ENCODE measurements around the gene TEX53. TPM values are rescaled to one million over a fixed set of nuclear protein-coding genes. Genes with fewer than 3 reads are reported as not detected.
A peak's percentile ranks its signal among the peaks of the same experiment; 100 is the strongest.

Gene TEX53
- total and polyA plus RNA-seq, 2 donors (not counting 1 experiment from before 2014, with no cell fraction given): not detected

- Histone ChIP-seq H3K79me2 (ENCODE audit: control insufficient read depth, insufficient read depth, low read length) (peaks cover 6% of the 10 kb centered on the region), H4K20me1 (ENCODE audit: control insufficient read depth, insufficient read depth, low read length, poor library complexity, severe bottlenecking) (no peaks in the 10 kb centered on the region), H3K36me3 (replicated peaks in 1 of 2; ENCODE audit: control extremely low read depth in 1 of 2, control insufficient read depth in 1 of 2, extremely low read depth in 1 of 2, insufficient read depth in 2 of 2, low read length in 1 of 2) (peaks cover 0 to 7% of the 10 kb centered on the region in 2 experiments), H2AFZ (ENCODE audit: insufficient read depth, low read depth, low read length, poor library complexity, severe bottlenecking) (peak overlapping the region; percentile 40), H3K9ac (ENCODE audit: low read length) (peak overlapping the region; percentile 20), H3K9me3 (ENCODE audit: control extremely low read depth in 1 of 3, control insufficient read depth in 2 of 3, insufficient read depth in 1 of 3, low read length in 2 of 3) (peaks cover 0 to 7% (median 0%) of the 10 kb centered on the region in 3 donors), H3K27ac (ENCODE audit: low read length in 2 of 2) (peak overlapping the region in 1 of 2 donors; percentile 51), H3K4me2 (replicated peaks; ENCODE audit: low read depth, low read length, poor library complexity, severe bottlenecking) (peak overlapping the region; percentile 59), H3K27me3 (replicated peaks in 1 of 4; ENCODE audit: control extremely low read depth in 1 of 4, control insufficient read depth in 3 of 4, insufficient read depth in 4 of 4, low read length in 3 of 4) (no peaks in the 10 kb centered on the region), H3K4me3 (ENCODE audit: control extremely low read depth in 1 of 5, extremely low read depth in 1 of 5, insufficient read depth in 1 of 5, low read depth in 2 of 5, low read length in 4 of 5) (no peak overlapping the region), H3K4me1 (ENCODE audit: control insufficient read depth in 2 of 2, insufficient read depth in 2 of 2, low read length in 2 of 2) (peaks cover 22 to 24% of the 10 kb centered on the region in 2 donors)
- no peaks in the 10 kb centered on the region for H3K27me3 Mint-ChIP-seq
- CTCF ChIA-PET: interaction anchor here (0.6 to 9.3 kb wide), 82 partner anchors 9 to 570 kb away, joined by 3 to 184 read pairs (median 5); partner anchors contain the start of genes AKNA, ATP6V1G1, TEX48 and TMEM268
- POLR2A ChIA-PET: interaction anchor here (0.9 to 2.1 kb wide), 5 partner anchors 36 to 321 kb away, joined by 3 to 7 read pairs (median 4); partner anchors contain the start of gene ATP6V1G1
- DNase-seq (no peak), ATAC-seq (ENCODE audit: low read depth) (no peak)
- H3K4me3 Mint-ChIP-seq: no peak overlapping the region
- intact Hi-C loops (cut with micrococcal nuclease): loop anchor here (1.0 to 2.0 kb wide), 9 partner anchors 34 to 314 kb away; partner anchors contain the start of genes ATP6V1G1 and WHRN
- no peak for TF ChIP-seq CTCF (IDR thresholded peaks at IDR 0.05)
- TF ChIP-seq EZH2 (IDR thresholded peaks at IDR 0.05; ENCODE audit: borderline replicate concordance, insufficient read depth, low read depth, low read length, poor library complexity, severe bottlenecking): no peak
- H3K27ac Mint-ChIP-seq: peak overlapping the region; percentile 1
- no CpG with 5 or more reads among the region's 2 CpGs for WGBS (ENCODE audit: insufficient coverage)
- H3K4me1 Mint-ChIP-seq: peaks cover 21% of the 10 kb centered on the region
- no peaks in the 10 kb centered on the region for H3K9me3 Mint-ChIP-seq (ENCODE audit: insufficient read depth)
Measured at GRCh38 chr9:114652776-114653555, 4.6 kb downstream of the TEX53 start.

GRCh38 chr9:114643896-114644295 is 13.7 kb downstream of the TEX53 start:
- Mint-ChIP-seq H3K27me3 (no peaks in the 10 kb centered on the region), H3K4me1 (peaks cover 9% of the 10 kb centered on the region), H3K27ac (no peak overlapping the region), H3K4me3 (no peak overlapping the region), H3K9me3 (ENCODE audit: insufficient read depth) (no peaks in the 10 kb centered on the region)
- Histone ChIP-seq H3K9me3 (ENCODE audit: control extremely low read depth in 1 of 3, control insufficient read depth in 2 of 3, insufficient read depth in 1 of 3, low read length in 2 of 3) (peaks cover 0 to 11% (median 0%) of the 10 kb centered on the region in 3 donors), H3K4me2 (replicated peaks; ENCODE audit: low read depth, low read length, poor library complexity, severe bottlenecking) (no peak overlapping the region), H3K9ac (ENCODE audit: low read length) (no peak overlapping the region), H3K4me1 (ENCODE audit: control insufficient read depth in 2 of 2, insufficient read depth in 2 of 2, low read length in 2 of 2) (peaks cover 5 to 7% of the 10 kb centered on the region in 2 donors), H3K36me3 (replicated peaks in 1 of 2; ENCODE audit: control extremely low read depth in 1 of 2, control insufficient read depth in 1 of 2, extremely low read depth in 1 of 2, insufficient read depth in 2 of 2, low read length in 1 of 2) (peaks cover 2 to 66% of the 10 kb centered on the region in 2 experiments), H3K79me2 (ENCODE audit: control insufficient read depth, insufficient read depth, low read length) (no peaks in the 10 kb centered on the region), H2AFZ (ENCODE audit: insufficient read depth, low read depth, low read length, poor library complexity, severe bottlenecking) (no peak overlapping the region), H4K20me1 (ENCODE audit: control insufficient read depth, insufficient read depth, low read length, poor library complexity, severe bottlenecking) (no peaks in the 10 kb centered on the region), H3K4me3 (ENCODE audit: control extremely low read depth in 1 of 5, extremely low read depth in 1 of 5, insufficient read depth in 1 of 5, low read depth in 2 of 5, low read length in 4 of 5) (no peak overlapping the region), H3K27me3 (replicated peaks in 1 of 4; ENCODE audit: control extremely low read depth in 1 of 4, control insufficient read depth in 3 of 4, insufficient read depth in 4 of 4, low read length in 3 of 4) (no peaks in the 10 kb centered on the region), H3K27ac (ENCODE audit: low read length in 2 of 2) (no peak overlapping the region)
- intact Hi-C loops (cut with micrococcal nuclease): no loop called here
- WGBS (ENCODE audit: insufficient coverage): 100% methylated on average over 4 of the region's 5 CpGs
- ChIA-PET CTCF (interaction anchor here (0.6 to 3.1 kb wide), 4 partner anchors 9 to 178 kb away, joined by 3 to 17 read pairs (median 3); no protein-coding TSS in a partner anchor), POLR2A (no interaction called here)
- no peak for TF ChIP-seq EZH2 (IDR thresholded peaks at IDR 0.05; ENCODE audit: borderline replicate concordance, insufficient read depth, low read depth, low read length, poor library complexity, severe bottlenecking)
- TF ChIP-seq CTCF (IDR thresholded peaks at IDR 0.05): no peak
- ATAC-seq (ENCODE audit: low read depth) (no peak), DNase-seq (no peak)
